Jurkat, Clone E6-1 (cell line): ENCODE results near the gene EIF3A.
"Not testable (repeated sequence)": the region's sequence is repeated elsewhere in the genome, so short reads cannot be mapped to it uniquely, and the experiment has no call there.

Source experiments
- DNase-seq: peaks from one replicate; pipeline ENCODE4 v3.0.0-alpha.2; 2011; ENCODE audit warnings: low read depth, low spot score
- H3K4me3 ChIP-seq: 2 replicates; pipeline ENCODE4 v1.5.1; 2011; ENCODE audit warnings: mild to moderate bottlenecking, low read length, control low read depth, moderate library complexity

The EIF3A gene

GRCh38 chr10:119101366-119102098 lies 20.9 kb upstream of the EIF3A start:
- no peak for DNase-seq
- no peak overlapping the region for H3K4me3 ChIP-seq

- DNase-seq, result no peak
Measured at GRCh38 chr10:119100434-119101238, 20.0 kb upstream of the EIF3A start.

DNA sequence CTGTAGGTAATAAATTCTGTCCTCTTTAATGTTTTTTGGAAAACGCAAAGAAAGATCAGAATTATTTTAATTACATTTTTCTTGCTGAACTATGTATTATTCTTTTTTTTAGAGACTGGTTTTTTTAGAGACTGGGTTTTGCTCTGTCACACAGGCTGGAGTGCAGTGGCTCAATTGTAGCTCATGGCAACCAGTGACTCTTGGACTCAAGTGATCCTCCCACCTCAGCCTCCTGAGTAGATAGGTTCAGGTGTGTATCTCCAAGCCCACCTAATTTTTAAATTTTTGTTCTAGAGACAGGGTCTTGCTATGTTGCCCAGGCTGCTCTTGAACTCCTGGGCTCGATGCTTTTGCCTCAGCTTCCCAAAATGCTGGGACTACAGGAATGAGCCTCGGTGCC lies 18.0 kb upstream of the EIF3A start:
- H3K4me3 ChIP-seq, result no peak overlapping the region
- no peak for DNase-seq

More at GRCh38 chr10:119100434-119101238, 20.0 kb upstream of the EIF3A start:
- no peak overlapping the region for H3K4me3 ChIP-seq

DNA sequence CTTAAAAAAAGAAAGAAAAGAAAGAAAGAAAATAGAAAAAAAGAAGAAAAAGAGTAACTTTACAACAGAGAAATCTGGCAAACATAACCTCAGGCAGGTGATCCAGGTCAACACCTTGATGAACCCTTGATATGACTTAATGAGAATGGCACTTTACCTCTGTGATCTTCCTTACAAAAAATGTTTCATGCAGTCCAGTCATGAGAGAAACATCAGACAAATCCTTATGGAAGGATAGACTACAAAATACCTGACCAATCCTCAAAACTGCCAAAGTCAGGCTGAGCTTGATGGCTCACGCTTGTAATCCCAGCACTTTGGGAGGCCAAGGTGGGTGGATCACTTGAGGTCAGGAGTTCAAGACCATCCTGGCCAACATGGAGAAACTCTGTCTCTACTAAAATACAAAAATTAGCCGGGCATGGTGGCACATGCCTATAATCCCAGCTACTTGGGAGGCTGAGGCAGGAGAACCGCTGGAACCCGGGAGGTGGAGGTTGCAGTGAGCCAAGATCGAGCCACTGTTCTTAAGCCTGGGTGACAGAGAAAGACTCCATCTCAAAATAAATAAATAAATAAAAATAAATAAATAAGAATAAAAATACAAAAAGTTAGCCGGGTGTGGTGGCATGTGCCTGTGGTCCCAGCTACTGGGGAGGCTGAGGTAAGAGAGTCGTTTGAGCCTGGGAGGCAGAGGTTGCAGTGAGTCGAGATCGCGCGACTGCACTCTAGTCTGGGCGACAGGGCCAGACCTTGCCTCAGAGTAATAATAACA lies 16.2 kb upstream of the EIF3A start:
- DNase-seq, H3K4me3 ChIP-seq: not testable (repeated sequence)

DNA sequence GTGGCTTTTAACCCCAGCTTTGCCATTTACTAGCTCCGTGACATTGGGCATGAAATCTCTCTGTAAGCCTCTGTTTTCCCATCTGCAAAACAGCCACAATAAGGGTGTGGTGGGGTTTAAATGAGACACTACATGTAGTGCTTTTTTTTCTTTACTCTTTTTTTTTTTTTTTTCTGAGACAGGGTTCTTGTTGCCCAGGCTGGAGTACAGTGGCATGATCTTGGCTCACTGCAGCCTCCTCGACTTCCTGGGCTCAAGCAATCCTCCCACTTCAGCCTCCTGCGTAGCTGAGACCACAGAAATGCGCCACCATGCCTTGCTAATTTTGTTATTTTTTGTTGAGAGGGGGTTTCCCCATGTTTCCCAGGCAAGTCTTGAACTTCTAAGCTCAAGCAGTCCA lies 15.0 kb upstream of the EIF3A start:
- no peak for DNase-seq
- no peak overlapping the region for H3K4me3 ChIP-seq

DNA sequence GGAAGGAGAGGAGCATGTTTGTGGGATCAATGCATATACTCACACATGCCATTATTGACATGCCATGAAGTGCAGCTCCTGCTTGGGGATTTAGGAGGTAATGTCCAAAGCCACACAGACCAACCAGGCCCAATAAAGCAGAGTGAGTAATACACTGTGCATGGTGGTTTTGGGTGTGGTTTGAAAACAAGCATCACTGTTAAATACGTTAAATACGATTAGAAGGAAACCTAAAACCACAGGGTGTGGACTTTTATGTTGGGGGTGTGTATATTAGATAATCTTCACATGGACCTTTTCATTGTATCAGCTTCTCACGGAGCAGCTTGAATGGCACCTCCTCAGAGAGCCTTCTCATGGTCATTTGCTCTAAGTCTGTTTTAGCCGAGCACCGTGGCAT lies 10.4 kb upstream of the EIF3A start:
- peak; percentile 63 for DNase-seq
- peak overlapping the region; percentile 20 for H3K4me3 ChIP-seq

DNA sequence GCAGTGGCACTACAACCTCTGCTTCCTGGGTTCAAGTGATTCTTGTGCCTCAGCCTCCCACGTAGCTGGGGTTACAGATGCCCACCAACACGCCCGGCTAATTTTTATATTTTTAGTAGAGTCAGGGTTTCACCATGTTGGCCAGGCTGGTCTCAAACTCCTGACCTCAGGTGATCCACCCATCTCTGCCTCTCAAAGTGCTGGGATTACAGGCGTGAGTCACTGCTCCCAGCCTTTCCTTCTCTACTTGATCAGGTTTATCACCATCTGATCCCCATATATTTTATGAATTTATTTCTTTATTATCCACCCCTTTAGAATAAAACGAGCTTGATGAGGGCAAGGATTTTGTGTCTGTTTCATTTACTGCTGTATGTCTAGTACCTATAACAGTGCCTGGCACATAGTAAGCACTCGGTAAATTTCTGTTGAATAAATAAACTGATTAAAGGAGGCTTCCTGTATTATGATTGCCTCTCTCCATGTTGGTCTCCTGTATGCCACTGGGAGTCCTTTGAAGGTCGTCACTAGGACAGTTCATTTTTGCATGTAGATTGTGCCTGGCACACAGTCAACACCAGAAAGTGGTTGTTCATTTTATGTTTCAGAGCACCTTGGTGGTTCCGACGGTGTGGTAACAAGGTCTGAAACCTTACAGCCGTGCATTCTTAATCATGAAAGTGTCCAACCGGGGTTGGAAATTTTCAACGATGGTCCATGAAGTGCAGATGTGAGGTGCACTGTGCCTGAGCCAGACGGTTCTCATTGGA lies 9.6 kb upstream of the EIF3A start:
- peak overlapping the region; percentile 20 for H3K4me3 ChIP-seq
- peak; percentile 59 for DNase-seq

- no peak overlapping the region for H3K4me3 ChIP-seq
- peak; percentile 69 for DNase-seq
Measured at GRCh38 chr10:119087271-119087882, 6.8 kb upstream of the EIF3A start.

GRCh38 chr10:119084896-119085295 lies 4.3 kb upstream of the EIF3A start:
- no peak for DNase-seq
- no peak overlapping the region for H3K4me3 ChIP-seq

DNA sequence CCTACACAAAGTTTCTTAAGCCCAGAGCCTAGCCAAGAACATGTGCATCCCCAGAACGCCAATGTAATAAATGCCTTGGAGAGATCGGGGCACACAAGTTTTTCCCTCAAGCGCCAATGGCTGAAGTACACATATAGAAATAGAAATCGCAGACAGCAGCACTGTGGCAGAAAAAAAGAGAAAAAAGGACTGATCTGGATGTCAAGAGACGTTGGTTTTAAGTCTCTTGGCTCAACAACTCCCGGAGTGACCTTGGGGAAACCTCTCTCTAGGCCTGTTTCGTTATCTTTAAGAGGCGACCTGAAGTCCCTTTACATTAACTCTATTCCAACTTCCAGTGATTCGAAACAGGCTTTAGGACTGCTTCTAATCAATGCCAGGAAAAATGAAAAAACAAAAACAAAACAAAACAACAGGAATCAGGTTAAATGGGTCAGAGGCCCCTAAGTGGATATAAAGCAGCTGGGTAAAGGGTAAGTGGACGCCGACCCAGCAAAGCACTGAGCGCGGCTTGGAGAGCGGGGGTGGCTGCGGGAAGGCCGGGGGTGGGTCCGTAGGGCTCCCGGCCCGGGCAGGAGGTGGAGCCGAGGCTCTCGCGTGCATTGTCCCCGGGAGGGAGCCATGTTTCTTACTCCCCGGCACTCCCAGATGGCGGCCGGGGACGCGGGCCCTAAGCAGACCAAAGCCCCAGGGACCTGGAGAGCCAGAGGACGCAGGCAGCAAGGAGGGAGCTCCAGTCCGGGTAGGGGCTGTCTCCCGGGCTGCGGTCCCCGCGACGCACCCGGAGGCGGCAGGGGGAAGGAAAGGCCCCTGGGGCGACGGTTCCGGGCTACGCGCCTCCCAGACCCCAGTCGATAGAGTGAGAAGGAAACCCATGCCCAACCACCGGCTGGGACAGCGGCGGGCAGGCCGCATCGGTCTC lies 757 bp downstream of the EIF3A start:
- H3K4me3 ChIP-seq, result peak overlapping the region; percentile 94
- no peak for DNase-seq

DNA sequence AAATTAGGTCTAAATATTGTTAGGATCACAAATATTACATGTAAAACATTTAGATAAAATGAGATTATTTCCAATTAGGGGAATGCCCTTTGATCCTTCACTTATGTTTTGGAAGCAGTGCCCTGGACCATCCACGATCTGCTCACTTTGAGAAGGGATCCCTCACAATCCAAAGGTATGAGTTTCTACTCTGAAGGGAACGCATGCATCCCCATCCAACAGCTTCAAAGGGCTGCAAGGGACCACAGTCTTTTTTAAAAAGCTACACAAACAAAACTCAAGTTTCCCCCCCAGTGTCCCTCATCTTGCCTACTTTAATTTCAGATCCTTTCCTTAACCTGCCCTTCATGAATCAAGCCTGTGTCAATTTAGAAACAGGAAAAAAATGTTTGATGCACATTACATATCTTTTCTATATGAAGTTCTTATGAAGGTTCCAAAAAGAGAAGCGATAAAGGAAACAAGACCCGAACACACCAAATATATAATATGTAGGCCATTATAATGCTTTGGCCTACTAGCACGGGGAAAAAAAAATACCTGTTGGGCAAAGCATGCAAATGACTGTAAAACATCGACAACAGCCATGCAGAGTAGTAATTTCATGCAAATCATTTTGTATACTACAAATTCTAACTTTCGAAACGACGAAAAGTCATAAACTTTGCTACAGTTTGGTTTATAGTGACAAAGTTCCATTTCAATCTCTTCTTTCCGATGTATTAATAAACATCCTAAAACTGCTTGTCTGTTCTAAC lies 2.0 kb downstream of the EIF3A start:
- no peak for DNase-seq
- peak overlapping the region; percentile 94 for H3K4me3 ChIP-seq

GRCh38 chr10:119073584-119073983 lies 7.0 kb downstream of the EIF3A start:
- DNase-seq, result no peak
- H3K4me3 ChIP-seq, result no peak overlapping the region

DNA sequence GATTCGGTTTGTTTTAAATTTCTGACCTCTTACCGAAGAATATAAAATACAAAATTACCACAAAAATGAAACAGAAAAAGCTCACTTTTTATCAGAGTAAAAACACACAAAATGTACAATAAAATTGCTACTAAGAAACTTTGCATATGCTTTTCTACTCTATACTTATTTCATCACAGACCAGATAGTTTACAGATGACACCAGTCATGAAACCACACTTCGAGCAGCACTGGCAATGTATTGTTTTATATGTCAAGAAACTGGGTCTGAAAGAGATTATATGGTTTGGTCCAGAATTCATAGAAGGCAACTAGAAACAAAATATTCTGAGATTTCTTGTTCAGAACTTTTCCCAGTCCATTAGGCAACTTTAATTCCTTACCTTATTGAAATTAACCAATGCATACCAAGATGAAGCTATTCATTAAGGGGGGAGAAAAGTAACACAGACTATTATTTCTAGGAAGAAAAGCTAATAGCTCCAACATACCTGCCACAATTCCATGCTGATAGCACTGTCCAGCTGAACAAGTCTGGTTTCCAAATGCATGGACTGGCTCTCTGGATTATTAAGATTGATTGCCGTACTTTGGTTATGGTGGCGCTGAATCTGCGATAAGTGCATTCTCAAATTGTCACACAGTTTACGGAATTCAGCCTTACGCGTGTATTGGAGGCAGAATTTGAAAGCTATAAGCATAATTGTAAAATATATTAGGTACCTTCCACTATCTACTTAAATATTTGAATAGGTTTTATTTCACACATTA lies 10.0 kb downstream of the EIF3A start:
- no peak overlapping the region for H3K4me3 ChIP-seq
- DNase-seq, result no peak

GRCh38 chr10:119061926-119062325 lies 18.7 kb downstream of the EIF3A start:
- no peak for DNase-seq
- H3K4me3 ChIP-seq, result no peak overlapping the region

GRCh38 chr10:119061352-119061751 lies 19.3 kb downstream of the EIF3A start:
- no peak overlapping the region for H3K4me3 ChIP-seq
- no peak for DNase-seq

DNA sequence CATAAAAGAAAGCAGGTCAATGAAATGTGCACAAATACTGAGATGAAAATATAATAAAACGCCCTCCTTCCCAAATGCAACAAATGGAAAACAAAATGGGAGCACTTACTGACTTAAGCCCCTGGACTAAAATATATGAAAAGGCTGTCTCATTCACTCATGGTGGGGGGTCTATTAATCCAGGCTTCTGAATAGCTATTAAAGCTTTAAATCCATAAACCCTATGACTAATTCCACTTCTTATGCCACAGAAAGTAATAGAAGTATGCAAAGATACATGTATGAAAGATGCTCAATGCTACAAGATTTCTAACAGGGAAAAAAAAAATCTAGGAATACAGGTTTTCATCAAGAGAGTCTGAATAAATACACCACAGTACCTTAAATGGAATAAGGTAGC lies 20.5 kb downstream of the EIF3A start:
- H3K4me3 ChIP-seq, result no peak overlapping the region
- no peak for DNase-seq
